GM12892 (cell line): ENCODE results near the gene CDH26.

ENCODE experiments used
- POLR2A ChIP-seq: IDR thresholded peaks from 2 replicates; pipeline ENCODE4 v1.6.1; 2011; ENCODE audit warnings: low read depth, low read length, control low read depth
- POLR2AphosphoS5 ChIP-seq: IDR thresholded peaks from 2 replicates; pipeline ENCODE4 v1.6.1; 2011; ENCODE audit warnings: low read depth, low read length, control low read depth

DNA sequence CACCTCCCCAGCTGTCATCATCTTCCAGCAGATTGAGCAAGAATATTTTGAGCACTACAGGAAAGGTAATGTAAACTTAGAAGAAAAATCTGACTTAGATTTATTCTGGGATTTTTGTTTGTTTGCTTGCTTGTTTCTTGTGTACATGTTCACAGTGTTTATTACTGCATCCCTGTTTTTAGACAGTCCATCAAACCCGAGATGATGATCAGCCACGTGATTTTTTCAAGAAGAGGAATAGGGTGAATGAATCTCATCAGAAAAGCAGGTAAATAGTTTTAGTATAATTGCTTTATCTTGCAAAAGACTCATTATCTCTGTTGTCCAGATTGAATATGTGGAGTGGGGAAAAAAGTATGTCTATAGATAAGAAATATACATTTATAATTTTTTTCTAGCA lies 16.0 kb upstream of the CDH26 start:
- TF ChIP-seq POLR2AphosphoS5 (no peak), POLR2A (no peak)
